SK-N-SH (cell line): ENCODE results near the gene IFT122. TPM values are rescaled to one million over a fixed set of nuclear protein-coding genes. Genes with fewer than 3 reads are reported as not detected.

Experiments used
- CTCF ChIA-PET: fragments of 300-600, 350-600 bp; formaldehyde crosslinking; extraction: SDS; loops from one replicate; lab custom pipeline; 2021; lab: Yijun Ruan, JAX
- POLR2A ChIA-PET: fragments of 350-600 bp; sonication (Branson Sonifier 250); formaldehyde crosslinking; extraction: SDS; loops from one replicate; lab custom pipeline; 2020; ENCODE audit warnings: antibody characterized with exemption, inconsistent platforms; lab: Yijun Ruan, JAX
- DNase-seq: peaks from one replicate; pipeline ENCODE4 v3.0.0; 2012
- H2AFZ ChIP-seq: fragments of 200-600 bp; sonication (generic); 2 replicates; pipeline ENCODE4 v1.8.1; 2016; ENCODE audit warnings: antibody characterized with exemption, mild to moderate bottlenecking, low read depth
- H3F3A ChIP-seq: fragments of 200-600 bp; sonication (generic); replicated peaks from 2 replicates; pipeline ENCODE3; 2016; ENCODE audit warnings: antibody characterized with exemption, mild to moderate bottlenecking; ENCODE audit not compliant: insufficient read depth
- H3K27ac ChIP-seq, 2 experiments: fragments of 200-500 bp in 1 of 2; fragments of 200-600 bp in 1 of 2; sonication (Bioruptor generic) in 1 of 2; sonication (generic), shearing (Covaris generic) in 1 of 2; 2 replicates each; pipeline versions ENCODE4 v1.5.1 to v1.6.1; 2014 to 2016; ENCODE audit warnings: low read depth in 2 of 2, inconsistent platforms in 1 of 2, low read length in 1 of 2, mild to moderate bottlenecking in 1 of 2, mixed read lengths in 1 of 2
- H3K27me3 ChIP-seq: fragments of 200-600 bp; sonication (generic), shearing (Covaris generic); 2 replicates; pipeline ENCODE4 v1.6.1; 2016; ENCODE audit warnings: mixed run types; ENCODE audit not compliant: insufficient read depth
- H3K36me3 ChIP-seq, 2 experiments: fragments of 200-500 bp in 1 of 2; fragments of 200-600 bp in 1 of 2; sonication (Bioruptor generic) in 1 of 2; sonication (generic) in 1 of 2; replicated peaks in 1 of 2; 2 replicates each; pipeline versions ENCODE3 to v1.5.1; 2014 to 2016; ENCODE audit warnings: low read length in 1 of 2, mild to moderate bottlenecking in 1 of 2; ENCODE audit not compliant: insufficient read depth in 2 of 2, control insufficient read depth in 1 of 2
- H3K4me1 ChIP-seq, 2 experiments: fragments of 200-500 bp in 1 of 2; fragments of 200-600 bp in 1 of 2; sonication (Bioruptor generic) in 1 of 2; sonication (generic), shearing (Covaris generic) in 1 of 2; 2 replicates each; pipeline versions ENCODE4 v1.5.1 to v1.6.1; 2014 to 2016; ENCODE audit warnings: low read depth in 1 of 2, low read length in 1 of 2, mixed run types in 1 of 2; ENCODE audit not compliant: insufficient read depth in 2 of 2, control insufficient read depth in 1 of 2
- H3K4me2 ChIP-seq: fragments of 200-600 bp; sonication (generic), shearing (Covaris generic); 2 replicates; pipeline ENCODE4 v1.6.1; 2017; ENCODE audit warnings: mixed run types
- H3K4me3 ChIP-seq, 2 experiments: fragments of 200-500 bp in 1 of 2; fragments of 200-600 bp in 1 of 2; sonication (Bioruptor generic) in 1 of 2; sonication (generic), shearing (Covaris generic) in 1 of 2; 2 replicates each; pipeline versions ENCODE4 v1.5.1 to v1.8.1; 2014 to 2016; ENCODE audit warnings: low read depth in 2 of 2, inconsistent platforms in 1 of 2, low read length in 1 of 2, mild to moderate bottlenecking in 1 of 2, mixed read lengths in 1 of 2, moderate library complexity in 1 of 2
- H3K79me2 ChIP-seq: fragments of 200-600 bp; sonication (generic); 2 replicates; pipeline ENCODE4 v1.8.1; 2017; ENCODE audit warnings: mild to moderate bottlenecking; ENCODE audit not compliant: insufficient read depth
- H3K9ac ChIP-seq: fragments of 200-600 bp; sonication (generic); 2 replicates; pipeline ENCODE4 v1.6.1; 2017; ENCODE audit warnings: mixed run types
- H3K9me2 ChIP-seq: fragments of 200-600 bp; sonication (generic); 2 replicates; pipeline ENCODE4 v1.6.1; 2017; ENCODE audit warnings: mixed run types
- H3K9me3 ChIP-seq: fragments of 200-600 bp; sonication (generic); 2 replicates; pipeline ENCODE4 v1.6.1; 2017; ENCODE audit warnings: mixed run types, mild to moderate bottlenecking, moderate library complexity
- H4K20me1 ChIP-seq: fragments of 200-600 bp; sonication (generic); 2 replicates; pipeline ENCODE4 v1.6.1; 2017; ENCODE audit warnings: mild to moderate bottlenecking, mixed run types; ENCODE audit not compliant: insufficient read depth
- ELF1 ChIP-seq: IDR thresholded peaks from 2 replicates; pipeline ENCODE4 v1.4.0; 2012
- EP300 ChIP-seq, 2 experiments: IDR thresholded peaks; 2 replicates each; pipeline versions ENCODE4 v1.4.0 to v1.6.1; 2012; ENCODE audit warnings: borderline replicate concordance in 1 of 2, low read depth in 1 of 2, low read length in 1 of 2
- EZH2phosphoT487 ChIP-seq: fragments of 200-600 bp; sonication (generic); IDR thresholded peaks from 2 replicates; pipeline ENCODE4 v1.6.1; 2017; ENCODE audit warnings: low read depth, mixed run types, mild to moderate bottlenecking, antibody characterized with exemption, moderate library complexity, borderline replicate concordance
- FOXM1 ChIP-seq: IDR thresholded peaks from 2 replicates; pipeline ENCODE4 v1.4.0; 2012; ENCODE audit warnings: low read depth, mild to moderate bottlenecking
- JUND ChIP-seq: IDR thresholded peaks from 2 replicates; pipeline ENCODE4 v1.4.0; 2012
- MXI1 ChIP-seq: IDR thresholded peaks from 2 replicates; pipeline ENCODE4 v1.6.1; 2012; ENCODE audit warnings: mild to moderate bottlenecking, low read depth, low read length, improper control_type of control experiment
- NFIC ChIP-seq: IDR thresholded peaks from 2 replicates; pipeline ENCODE4 v1.4.0; 2012; ENCODE audit warnings: borderline replicate concordance
- NRF1 ChIP-seq: IDR thresholded peaks from 2 replicates; pipeline ENCODE4 v1.6.1; 2012; ENCODE audit warnings: low read depth, mild to moderate bottlenecking, low read length
- PBX3 ChIP-seq: IDR thresholded peaks from 2 replicates; pipeline ENCODE4; 2012
- RCOR1 ChIP-seq: fragments of 150-350 bp; IDR thresholded peaks from 2 replicates; pipeline ENCODE4 v1.6.1; 2017; ENCODE audit warnings: antibody characterized with exemption, low read length
- SIN3A ChIP-seq: IDR thresholded peaks from 2 replicates; pipeline ENCODE4 v1.6.1; 2012; ENCODE audit warnings: low read depth, mild to moderate bottlenecking, low read length, moderate library complexity, borderline replicate concordance
- TAF1 ChIP-seq: IDR thresholded peaks from 2 replicates; pipeline ENCODE4 v1.6.1; 2012; ENCODE audit warnings: low read depth, mild to moderate bottlenecking, low read length, moderate library complexity, borderline replicate concordance
- TEAD4 ChIP-seq: IDR thresholded peaks from 2 replicates; pipeline ENCODE4 v1.4.0; 2012; ENCODE audit warnings: mild to moderate bottlenecking, borderline replicate concordance; ENCODE audit not compliant: insufficient read depth
- USF2 ChIP-seq: fragments of 150-350 bp; IDR thresholded peaks from 2 replicates; pipeline ENCODE4 v1.6.1; 2017; ENCODE audit warnings: antibody characterized with exemption, low read length, low read depth, borderline replicate concordance
- WGBS: methylation state at CpG from one replicate; pipeline ENCODE4 v1.1.6; 2017; ENCODE audit warnings: low lambda C conversion rate; 5-methylcytosine and 5-hydroxymethylcytosine counted together
- polyA plus RNA-seq, 3 experiments: library from polyadenylated mRNA; depleted of rRNA; stranded (reverse); fragments of >200 nt; gene quantifications; 2 replicates each; pipeline ENCODE4 v1.2.3, GENCODE V29; 2012
- TF ChIP-seq, protein P1 (sequence below): IDR thresholded peaks from 2 replicates; pipeline ENCODE4 v1.4.0; 2012; ENCODE audit warnings: low read depth
- TF ChIP-seq, protein P2 (sequence below): IDR thresholded peaks from 2 replicates; pipeline ENCODE4 v1.4.0; 2012; ENCODE audit warnings: low read depth, borderline replicate concordance

Gene IFT122
- polyA plus RNA-seq, 1 of the 3 experiments (the other 2 are of a cell fraction) = 20.1 TPM

DNA sequence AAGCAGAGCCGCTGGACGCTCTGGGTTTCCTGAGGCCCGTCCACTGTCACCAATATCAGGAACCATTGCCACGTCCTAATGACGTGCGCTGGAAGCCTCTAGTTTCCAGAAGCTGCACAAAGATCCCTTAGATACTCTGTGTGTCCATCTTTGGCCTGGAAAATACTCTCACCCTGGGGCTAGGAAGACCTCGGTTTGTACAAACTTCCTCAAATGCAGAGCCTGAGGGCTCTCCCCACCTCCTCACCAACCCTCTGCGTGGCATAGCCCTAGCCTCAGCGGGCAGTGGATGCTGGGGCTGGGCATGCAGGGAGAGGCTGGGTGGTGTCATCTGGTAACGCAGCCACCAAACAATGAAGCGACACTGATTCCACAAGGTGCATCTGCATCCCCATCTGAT, 91.7 kb downstream of the IFT122 start:
- Histone ChIP-seq H3K4me2 (no peak overlapping the region), H3K9ac (no peak overlapping the region), H2AFZ (no peak overlapping the region), H3K4me3 (no peak overlapping the region), H4K20me1 (no peaks in the 10 kb centered on the region), H3K4me1 (no peaks in the 10 kb centered on the region; a peak in 1 of 4 replicates), H3K27ac (no peak overlapping the region), H3K36me3 (no peaks in the 10 kb centered on the region), H3K79me2 (no peaks in the 10 kb centered on the region), H3K9me2 (no peaks in the 10 kb centered on the region), H3K27me3 (no peaks in the 10 kb centered on the region), H3K9me3 (no peaks in the 10 kb centered on the region), H3F3A (no peaks in the 10 kb centered on the region)
- no peak for DNase-seq
- no peak for TF ChIP-seq TEAD4
- TF ChIP-seq NFIC = no peak
- no peak for TF ChIP-seq EP300 (IDR thresholded peaks at IDR 0.05; ENCODE audit: borderline replicate concordance in 1 of 2, low read depth in 1 of 2, low read length in 1 of 2)
- TF ChIP-seq RCOR1 = no peak
- no peak for TF ChIP-seq PBX3
- CTCF ChIA-PET = no interaction called here
- 89% methylated on average over 7 of the region's 11 CpGs for WGBS
- POLR2A ChIA-PET = no interaction called here

GRCh38 chr3:129532261-129532660, 92.2 kb downstream of the IFT122 start:
- POLR2A ChIA-PET = no interaction called here
- Histone ChIP-seq H3K9me3 (no peaks in the 10 kb centered on the region), H3K9ac (no peak overlapping the region), H3K27ac (no peak overlapping the region), H3K79me2 (no peaks in the 10 kb centered on the region), H3K36me3 (no peaks in the 10 kb centered on the region), H2AFZ (no peak overlapping the region), H3K4me2 (no peak overlapping the region), H3K4me3 (no peak overlapping the region), H3K27me3 (no peaks in the 10 kb centered on the region), H3K4me1 (no peaks in the 10 kb centered on the region; a peak in 1 of 4 replicates), H3F3A (no peaks in the 10 kb centered on the region), H3K9me2 (no peaks in the 10 kb centered on the region), H4K20me1 (no peaks in the 10 kb centered on the region)
- TF ChIP-seq FOXM1 = no peak
- TF ChIP-seq USF2 = no peak
- no peak for DNase-seq
- CTCF ChIA-PET = no interaction called here
- 90% methylated on average over 18 of the region's 20 CpGs for WGBS

DNA sequence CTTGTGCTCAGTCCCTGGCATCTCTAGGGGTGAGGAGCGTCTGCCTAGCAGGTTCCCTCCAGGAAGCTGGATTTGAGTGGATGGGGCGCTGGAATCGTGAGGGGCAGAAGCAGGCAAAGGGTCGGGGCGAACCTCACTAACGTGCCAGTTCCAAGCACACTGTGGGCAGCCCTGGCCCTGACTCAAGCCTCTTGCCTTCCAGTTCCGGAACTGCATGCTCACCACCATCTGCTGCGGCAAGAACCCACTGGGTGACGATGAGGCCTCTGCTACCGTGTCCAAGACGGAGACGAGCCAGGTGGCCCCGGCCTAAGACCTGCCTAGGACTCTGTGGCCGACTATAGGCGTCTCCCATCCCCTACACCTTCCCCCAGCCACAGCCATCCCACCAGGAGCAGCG, 93.4 kb downstream of the IFT122 start:
- no peaks in the 10 kb centered on the region; a peak in 1 of 4 replicates for H3K4me1 ChIP-seq
- TF ChIP-seq MXI1 (no peak), SIN3A (no peak), ELF1 (no peak), RCOR1 (no peak), EP300 (IDR thresholded peaks at IDR 0.05; ENCODE audit: borderline replicate concordance in 1 of 2, low read depth in 1 of 2, low read length in 1 of 2) (no peak), TAF1 (no peak), JUND (no peak), EZH2phosphoT487 (no peak), NRF1 (no peak)
- TF ChIP-seq, protein P1, sequence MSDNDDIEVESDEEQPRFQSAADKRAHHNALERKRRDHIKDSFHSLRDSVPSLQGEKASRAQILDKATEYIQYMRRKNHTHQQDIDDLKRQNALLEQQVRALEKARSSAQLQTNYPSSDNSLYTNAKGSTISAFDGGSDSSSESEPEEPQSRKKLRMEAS = no peak
- TF ChIP-seq, protein P2, sequence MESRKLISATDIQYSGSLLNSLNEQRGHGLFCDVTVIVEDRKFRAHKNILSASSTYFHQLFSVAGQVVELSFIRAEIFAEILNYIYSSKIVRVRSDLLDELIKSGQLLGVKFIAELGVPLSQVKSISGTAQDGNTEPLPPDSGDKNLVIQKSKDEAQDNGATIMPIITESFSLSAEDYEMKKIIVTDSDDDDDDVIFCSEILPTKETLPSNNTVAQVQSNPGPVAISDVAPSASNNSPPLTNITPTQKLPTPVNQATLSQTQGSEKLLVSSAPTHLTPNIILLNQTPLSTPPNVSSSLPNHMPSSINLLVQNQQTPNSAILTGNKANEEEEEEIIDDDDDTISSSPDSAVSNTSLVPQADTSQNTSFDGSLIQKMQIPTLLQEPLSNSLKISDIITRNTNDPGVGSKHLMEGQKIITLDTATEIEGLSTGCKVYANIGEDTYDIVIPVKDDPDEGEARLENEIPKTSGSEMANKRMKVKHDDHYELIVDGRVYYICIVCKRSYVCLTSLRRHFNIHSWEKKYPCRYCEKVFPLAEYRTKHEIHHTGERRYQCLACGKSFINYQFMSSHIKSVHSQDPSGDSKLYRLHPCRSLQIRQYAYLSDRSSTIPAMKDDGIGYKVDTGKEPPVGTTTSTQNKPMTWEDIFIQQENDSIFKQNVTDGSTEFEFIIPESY = no peak
- H4K20me1 ChIP-seq = no peaks in the 10 kb centered on the region
- H2AFZ ChIP-seq = no peak overlapping the region
- no peak overlapping the region for H3K4me2 ChIP-seq
- H3K4me3 ChIP-seq = no peak overlapping the region
- no peaks in the 10 kb centered on the region for H3K79me2 ChIP-seq
- H3K36me3 ChIP-seq = no peaks in the 10 kb centered on the region
- H3K27me3 ChIP-seq = no peaks in the 10 kb centered on the region
- no peaks in the 10 kb centered on the region for H3K9me2 ChIP-seq
- CTCF ChIA-PET = no interaction called here
- no peaks in the 10 kb centered on the region for H3K9me3 ChIP-seq
- POLR2A ChIA-PET = no interaction called here
- no peak overlapping the region for H3K27ac ChIP-seq
- no peaks in the 10 kb centered on the region for H3F3A ChIP-seq
- no peak for DNase-seq
- 84% methylated on average over 6 of the region's 16 CpGs for WGBS
- H3K9ac ChIP-seq = no peak overlapping the region
